Transverse colon (tissue), 4 donors: ENCODE measurements around the gene MYADM. TPM values are rescaled to one million over a fixed set of nuclear protein-coding genes. Genes with fewer than 3 reads are reported as not detected.

Experiments
- DNase-seq: peaks from one replicate; pipeline ENCODE4 v3.0.0-alpha.2; 2019
- H3K27ac ChIP-seq, 4 donors: fragments of 200-600 bp; sonication (generic); 2 replicates each; pipeline ENCODE4 v1.5.1; 2016 to 2018; ENCODE audit warnings: inconsistent platforms in 4 of 4
- H3K27me3 ChIP-seq: fragments of 200-600 bp; sonication (generic); 2 replicates; pipeline ENCODE4 v1.5.1; 2017; ENCODE audit warnings: inconsistent platforms
- H3K36me3 ChIP-seq, 4 donors: fragments of 200-600 bp; sonication (generic); 2 replicates each; pipeline ENCODE4 v1.5.1; 2017 to 2019; ENCODE audit warnings: inconsistent platforms in 4 of 4
- H3K4me1 ChIP-seq, 4 donors: fragments of 200-600 bp; sonication (generic); 2 replicates each; pipeline ENCODE4 v1.5.1; 2017 to 2020; ENCODE audit warnings: inconsistent platforms in 4 of 4
- H3K4me3 ChIP-seq, 4 donors: fragments of 200-600 bp; sonication (generic); 1 replicate in 1 of 4; 2 replicates in 3 of 4; pipeline versions ENCODE4 v1.5.1 to v1.6.1; 2017 to 2019; ENCODE audit warnings: inconsistent platforms in 4 of 4
- H3K9me3 ChIP-seq, 2 donors: fragments of 200-600 bp; sonication (generic); 2 replicates each; pipeline ENCODE4 v1.5.1; 2017 to 2019; ENCODE audit warnings: inconsistent platforms in 2 of 2
- EP300 ChIP-seq: sonication (generic); formaldehyde crosslinking; IDR thresholded peaks from one replicate; pipeline ENCODE4 v1.6.1; 2017; ENCODE audit warnings: antibody characterized with exemption, low read depth
- POLR2A ChIP-seq: fragments of 450-650 bp; IDR thresholded peaks from one replicate; pipeline ENCODE4 v1.6.1; 2016; ENCODE audit warnings: antibody characterized with exemption, mild to moderate bottlenecking, moderate library complexity
- POLR2AphosphoS5 ChIP-seq, 3 donors: sonication (generic); formaldehyde crosslinking; IDR thresholded peaks; one replicate each; pipeline ENCODE4 v1.6.1; 2016; ENCODE audit warnings: antibody characterized with exemption in 3 of 3
- WGBS, 2 donors: methylation state at CpG; one replicate each; pipeline ENCODE4 v1.1.5; 2018; ENCODE audit warnings: low coverage in 1 of 2; 5-methylcytosine and 5-hydroxymethylcytosine counted together
- in situ Hi-C, 4 donors: fragments of 200-750 bp; cut with MboI; loops; one replicate each; pipeline versions ENCODE4 v1.15.0 to v1.15.1; 2017; ENCODE audit warnings: low sequenced_read_pairs in 3 of 4, low pct_ligation_motif_present in 1 of 4, low pct_unique_long_range_greater_than_20kb in 1 of 4
- intact Hi-C: fragments of 100-400 bp; cut with DNase I; formaldehyde crosslinking; loops from one replicate; pipeline ENCODE4 v1.15.1; 2023; ENCODE audit warnings: low total_unique reads
- total RNA-seq, 4 donors: library from RNA; depleted of rRNA; stranded (reverse); fragments of >200 nt; gene quantifications; one replicate each; pipeline ENCODE4 v1.1.0, GENCODE V29; 2016
- TF ChIP-seq, protein P1 (sequence below), 5 experiments: fragments of 200-600 bp in 3 of 5; fragments of 450-650 bp in 2 of 5; sonication (generic) in 3 of 5; IDR thresholded peaks; 1 replicate in 2 of 5; 2 replicates in 3 of 5; pipeline ENCODE4 v1.5.1; 2016 to 2017; ENCODE audit warnings: antibody characterized with exemption in 5 of 5, inconsistent platforms in 3 of 5, mild to moderate bottlenecking in 2 of 5, moderate library complexity in 1 of 5

Gene MYADM
- total RNA-seq, 4 donors from 2014 or later: 33.3 to 222 (median 79.1) TPM

DNA sequence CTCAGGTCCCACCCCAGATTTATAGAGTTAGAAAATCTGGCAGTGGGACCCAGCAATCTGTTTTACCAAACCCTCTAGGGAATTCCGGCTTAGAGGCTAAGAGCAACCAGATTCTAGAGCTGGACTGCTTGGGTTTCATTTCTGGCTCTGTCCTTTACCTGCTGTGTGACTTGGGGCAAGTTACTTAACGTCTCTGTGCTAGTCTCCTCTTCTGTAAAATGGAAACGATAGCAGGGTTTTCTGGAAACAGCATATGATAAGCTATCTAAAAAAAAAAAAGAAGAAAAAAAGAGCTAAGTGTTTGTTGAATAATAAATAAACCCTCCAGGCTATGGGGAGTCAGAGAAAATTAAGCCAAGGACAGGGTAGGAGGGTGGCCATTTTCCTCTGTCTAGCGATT lies 29.8 kb downstream of the MYADM start:
- no peak overlapping the region for H3K4me3 ChIP-seq
- 56 to 61% methylated on average over 2 to 4 of the region's 4 CpGs for WGBS, 2 donors
- in situ Hi-C loops: loop anchor here in 1 of 4 donors (10.0 kb wide), 1 partner anchor 127 kb away; no protein-coding TSS in a partner anchor
- no peaks in the 10 kb centered on the region for H3K36me3 ChIP-seq
- TF ChIP-seq, protein P1, sequence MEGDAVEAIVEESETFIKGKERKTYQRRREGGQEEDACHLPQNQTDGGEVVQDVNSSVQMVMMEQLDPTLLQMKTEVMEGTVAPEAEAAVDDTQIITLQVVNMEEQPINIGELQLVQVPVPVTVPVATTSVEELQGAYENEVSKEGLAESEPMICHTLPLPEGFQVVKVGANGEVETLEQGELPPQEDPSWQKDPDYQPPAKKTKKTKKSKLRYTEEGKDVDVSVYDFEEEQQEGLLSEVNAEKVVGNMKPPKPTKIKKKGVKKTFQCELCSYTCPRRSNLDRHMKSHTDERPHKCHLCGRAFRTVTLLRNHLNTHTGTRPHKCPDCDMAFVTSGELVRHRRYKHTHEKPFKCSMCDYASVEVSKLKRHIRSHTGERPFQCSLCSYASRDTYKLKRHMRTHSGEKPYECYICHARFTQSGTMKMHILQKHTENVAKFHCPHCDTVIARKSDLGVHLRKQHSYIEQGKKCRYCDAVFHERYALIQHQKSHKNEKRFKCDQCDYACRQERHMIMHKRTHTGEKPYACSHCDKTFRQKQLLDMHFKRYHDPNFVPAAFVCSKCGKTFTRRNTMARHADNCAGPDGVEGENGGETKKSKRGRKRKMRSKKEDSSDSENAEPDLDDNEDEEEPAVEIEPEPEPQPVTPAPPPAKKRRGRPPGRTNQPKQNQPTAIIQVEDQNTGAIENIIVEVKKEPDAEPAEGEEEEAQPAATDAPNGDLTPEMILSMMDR (IDR thresholded peaks at IDR 0.05): no peak
- no peak for TF ChIP-seq POLR2AphosphoS5 (IDR thresholded peaks at IDR 0.05)
- no peak for TF ChIP-seq EP300
- TF ChIP-seq POLR2A: no peak
- H3K27me3 ChIP-seq: peaks cover 54% of the 10 kb centered on the region
- intact Hi-C loops: no loop called here
- H3K9me3 ChIP-seq: no peaks in the 10 kb centered on the region
- no peak overlapping the region for H3K27ac ChIP-seq
- H3K4me1 ChIP-seq: no peaks in the 10 kb centered on the region
- DNase-seq: no peak

DNA sequence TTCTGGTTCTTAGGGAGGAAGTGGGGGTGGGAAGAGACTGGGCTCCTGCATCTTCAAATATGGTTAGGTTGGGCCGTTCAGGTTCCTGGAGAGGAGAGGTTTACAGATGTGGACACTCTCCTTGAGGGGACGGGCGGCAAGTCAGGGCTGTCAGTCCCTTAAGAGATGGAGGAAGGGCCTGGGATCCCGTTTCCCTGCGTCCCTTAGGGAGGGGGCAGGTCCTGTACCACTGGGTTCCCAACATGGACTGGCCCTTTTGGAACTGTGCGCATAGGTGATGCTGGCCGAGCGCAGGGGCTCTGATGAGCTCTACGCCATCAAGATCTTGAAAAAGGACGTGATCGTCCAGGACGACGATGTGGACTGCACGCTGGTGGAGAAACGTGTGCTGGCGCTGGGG lies 30.5 kb downstream of the MYADM start:
- in situ Hi-C loops (loop anchor here in 1 of 4 donors (10.0 kb wide), 1 partner anchor 127 kb away; no protein-coding TSS in a partner anchor), intact Hi-C loops (no loop called here)
- H3K4me1 ChIP-seq: no peaks in the 10 kb centered on the region
- peaks cover 54% of the 10 kb centered on the region for H3K27me3 ChIP-seq
- H3K36me3 ChIP-seq: no peaks in the 10 kb centered on the region
- no peak overlapping the region for H3K27ac ChIP-seq
- no peak for DNase-seq
- no peak for TF ChIP-seq EP300
- no peak for TF ChIP-seq POLR2AphosphoS5 (IDR thresholded peaks at IDR 0.05)
- TF ChIP-seq, protein P1 (IDR thresholded peaks at IDR 0.05): no peak
- no peak for TF ChIP-seq POLR2A
- H3K9me3 ChIP-seq: no peaks in the 10 kb centered on the region
- WGBS, 2 donors: 26 to 40% methylated on average over 1 to 16 of the region's 16 CpGs
- H3K4me3 ChIP-seq: no peak overlapping the region

DNA sequence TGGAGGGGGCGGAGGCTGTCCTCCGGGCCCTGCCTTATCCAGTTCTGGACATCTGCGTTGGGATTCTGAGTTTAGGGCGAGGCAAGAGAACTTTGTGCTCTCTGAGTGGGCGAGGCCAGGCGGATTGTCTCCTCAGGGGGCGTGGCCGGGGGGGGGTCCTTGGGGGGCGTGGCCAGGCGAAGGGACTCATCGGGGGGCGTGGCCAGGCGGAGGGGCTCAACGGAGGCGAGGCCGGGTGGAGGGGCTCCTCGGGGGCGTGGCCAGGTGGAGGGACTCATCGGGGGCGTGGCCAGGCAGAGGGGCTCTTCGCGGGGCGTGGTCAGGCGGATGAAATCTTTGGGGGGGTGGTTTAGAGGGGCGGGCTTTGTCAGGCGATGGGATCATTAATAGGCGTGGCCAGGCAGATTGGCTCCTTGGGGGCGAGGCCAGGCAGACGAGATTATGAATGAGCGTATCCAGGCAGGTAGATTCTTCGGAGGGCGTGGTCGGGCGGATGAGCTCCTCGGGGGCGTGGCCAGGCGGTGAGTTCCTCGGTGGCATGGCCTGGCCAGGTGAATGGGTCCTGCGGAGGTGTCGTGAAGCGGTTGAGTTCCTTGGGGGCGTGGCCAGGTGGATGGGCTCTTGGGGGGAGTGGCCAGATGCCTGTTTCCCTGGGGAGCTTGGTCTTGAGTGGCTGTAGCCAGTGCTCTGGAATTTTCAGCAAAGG lies 31.1 kb downstream of the MYADM start:
- no peak for DNase-seq
- H3K27ac ChIP-seq: no peak overlapping the region
- H3K9me3 ChIP-seq: no peaks in the 10 kb centered on the region
- peaks cover 55% of the 10 kb centered on the region for H3K27me3 ChIP-seq
- H3K36me3 ChIP-seq: no peaks in the 10 kb centered on the region
- in situ Hi-C loops: loop anchor here in 1 of 4 donors (10.0 kb wide), 1 partner anchor 126 kb away; no protein-coding TSS in a partner anchor
- H3K4me1 ChIP-seq: no peaks in the 10 kb centered on the region
- intact Hi-C loops: no loop called here
- TF ChIP-seq, protein P1 (IDR thresholded peaks at IDR 0.05): no peak
- TF ChIP-seq POLR2AphosphoS5 (IDR thresholded peaks at IDR 0.05) (no peak), EP300 (no peak), POLR2A (no peak)
- WGBS, 2 donors: 15 to 63% methylated on average over 4 to 39 of the region's 42 CpGs
- no peak overlapping the region for H3K4me3 ChIP-seq

- Histone ChIP-seq H3K4me1 (no peaks in the 10 kb centered on the region), H3K9me3 (no peaks in the 10 kb centered on the region), H3K36me3 (no peaks in the 10 kb centered on the region), H3K27me3 (peaks cover 58% of the 10 kb centered on the region), H3K4me3 (no peak overlapping the region), H3K27ac (no peak overlapping the region)
- TF ChIP-seq POLR2A (no peak), EP300 (no peak), POLR2AphosphoS5 (IDR thresholded peaks at IDR 0.05) (no peak)
- TF ChIP-seq, protein P1 (IDR thresholded peaks at IDR 0.05): no peak
- intact Hi-C loops: no loop called here
- in situ Hi-C loops: loop anchor here in 1 of 4 donors (10.0 kb wide), 1 partner anchor 56 kb away; no protein-coding TSS in a partner anchor
- WGBS, 2 donors: 89 to 100% methylated on average over 5 to 27 of the region's 27 CpGs
- no peak for DNase-seq
Measured at GRCh38 chr19:53900191-53900860, 32.6 kb downstream of the MYADM start.
